Smooth muscle cell (in vitro differentiated cells): ENCODE results near the gene COL4A6. TPM values are rescaled to one million over a fixed set of nuclear protein-coding genes. Genes with fewer than 3 reads are reported as not detected.
A peak's percentile ranks its signal among the peaks of the same experiment; 100 is the strongest.

Experiments
- DNase-seq: peaks from one replicate; lab custom pipeline; 2025; ENCODE audit not compliant: unreplicated experiment; lab: John Stamatoyannopoulos, UW
- H2AFZ ChIP-seq: fragments of 200-600 bp; sonication (generic); 2 replicates; pipeline ENCODE4 v1.6.0; 2016; ENCODE audit warnings: antibody characterized with exemption, low read depth, mild to moderate bottlenecking
- H3F3A ChIP-seq: fragments of 200-600 bp; sonication (generic); 2 replicates; pipeline ENCODE4 v1.6.0; 2017; ENCODE audit warnings: antibody characterized with exemption, low read depth
- H3K27ac ChIP-seq: fragments of 200-600 bp; sonication (generic); 2 replicates; pipeline ENCODE4 v1.5.1; 2016; ENCODE audit warnings: low read depth, mild to moderate bottlenecking
- H3K27me3 ChIP-seq: fragments of 200-600 bp; sonication (generic); 2 replicates; pipeline ENCODE4 v1.6.1; 2016; ENCODE audit warnings: low read depth, mild to moderate bottlenecking
- H3K36me3 ChIP-seq: fragments of 200-600 bp; sonication (generic); 2 replicates; pipeline ENCODE4 v1.5.1; 2016; ENCODE audit warnings: low read depth
- H3K4me1 ChIP-seq: fragments of 200-600 bp; sonication (generic); 2 replicates; pipeline ENCODE4 v1.5.1; 2016; ENCODE audit warnings: low read depth
- H3K4me2 ChIP-seq: fragments of 200-600 bp; sonication (generic); 2 replicates; pipeline ENCODE4 v1.6.0; 2016; ENCODE audit warnings: mild to moderate bottlenecking
- H3K4me3 ChIP-seq: fragments of 200-600 bp; sonication (generic); 2 replicates; pipeline ENCODE4 v1.5.1; 2016; ENCODE audit warnings: mild to moderate bottlenecking
- H3K79me2 ChIP-seq: fragments of 200-600 bp; sonication (generic); 2 replicates; pipeline ENCODE4 v1.6.0; 2016; ENCODE audit warnings: low read depth, mild to moderate bottlenecking
- H3K9ac ChIP-seq: fragments of 200-600 bp; sonication (generic); 2 replicates; pipeline ENCODE4 v1.6.0; 2016; ENCODE audit warnings: low read depth
- H3K9me3 ChIP-seq: fragments of 200-600 bp; sonication (generic); replicated peaks from 2 replicates; pipeline ENCODE4 v1.5.1; 2016; ENCODE audit warnings: low read depth
- H4K20me1 ChIP-seq: fragments of 200-600 bp; sonication (generic); 2 replicates; pipeline ENCODE4 v1.6.0; 2016; ENCODE audit warnings: low read depth
- CTCF ChIP-seq: fragments of 200-600 bp; sonication (generic); IDR thresholded peaks from 2 replicates; pipeline ENCODE4 v1.5.1; 2017; ENCODE audit warnings: borderline replicate concordance, mild to moderate bottlenecking, antibody characterized with exemption; ENCODE audit not compliant: insufficient read depth, poor library complexity, severe bottlenecking
- WGBS: methylation state at CpG from one replicate; pipeline ENCODE4 v1.1.7; 2016; ENCODE audit warnings: low lambda C conversion rate; 5-methylcytosine and 5-hydroxymethylcytosine counted together
- polyA plus RNA-seq: library from polyadenylated mRNA; unstranded; fragments of >200 nt; fragmentation: Nextera tagmentation; extraction: Ambion mirVana; gene quantifications from 2 replicates; pipeline ENCODE4 v1.2.1, GENCODE V29; 2016
- total RNA-seq: library from RNA; depleted of rRNA; stranded (reverse); fragments of >200 nt; gene quantifications from 2 replicates; pipeline ENCODE4 v1.2.3, GENCODE V29; 2014

Gene COL4A6
- total and polyA plus RNA-seq, 2 experiments from 2014 or later: 10.2 to 15.1 TPM

GRCh38 chrX:108309144-108309543, 129.1 kb downstream of the COL4A6 start:
- H3K9me3 ChIP-seq: no peaks in the 10 kb centered on the region
- no peaks in the 10 kb centered on the region for H4K20me1 ChIP-seq
- DNase-seq: no peak
- no peaks in the 10 kb centered on the region for H3K79me2 ChIP-seq
- no peak overlapping the region for H3K4me3 ChIP-seq
- H3K4me1 ChIP-seq: peaks cover 13% of the 10 kb centered on the region
- no peak overlapping the region for H2AFZ ChIP-seq
- peak overlapping the region; percentile 42 for H3K4me2 ChIP-seq
- H3K36me3 ChIP-seq: no peaks in the 10 kb centered on the region
- H3K27ac ChIP-seq: peak overlapping the region; percentile 89
- H3K9ac ChIP-seq: peak overlapping the region; percentile 67
- no peak for TF ChIP-seq CTCF
- no peaks in the 10 kb centered on the region for H3K27me3 ChIP-seq
- peaks cover 2% of the 10 kb centered on the region for H3F3A ChIP-seq
- WGBS: 31% methylated on average over 4 of the region's 4 CpGs

- no peak for DNase-seq
- WGBS: 59% methylated on average over 6 of the region's 6 CpGs
- H3K36me3 ChIP-seq: no peaks in the 10 kb centered on the region
Observed at GRCh38 chrX:108307132-108308085, 130.8 kb downstream of the COL4A6 start.

GRCh38 chrX:108306086-108306485, 132.1 kb downstream of the COL4A6 start:
- Histone ChIP-seq H3K79me2 (no peaks in the 10 kb centered on the region), H3F3A (peaks cover 5% of the 10 kb centered on the region), H3K4me2 (no peak overlapping the region), H3K4me1 (peaks cover 5% of the 10 kb centered on the region), H3K4me3 (no peak overlapping the region), H3K27me3 (no peaks in the 10 kb centered on the region), H3K9ac (no peak overlapping the region), H3K27ac (peak overlapping the region; percentile 21), H3K9me3 (no peaks in the 10 kb centered on the region), H2AFZ (no peak overlapping the region), H4K20me1 (no peaks in the 10 kb centered on the region), H3K36me3 (no peaks in the 10 kb centered on the region)
- no peak for DNase-seq
- TF ChIP-seq CTCF: no peak

More at GRCh38 chrX:108307132-108308085, 130.8 kb downstream of the COL4A6 start:
- no peak for TF ChIP-seq CTCF
- H3K9me3 ChIP-seq: no peaks in the 10 kb centered on the region
- no peaks in the 10 kb centered on the region for H3K27me3 ChIP-seq
- no peaks in the 10 kb centered on the region for H4K20me1 ChIP-seq
- H3K79me2 ChIP-seq: no peaks in the 10 kb centered on the region
- peak overlapping the region; percentile 42 for H3K4me2 ChIP-seq
- H3K4me1 ChIP-seq: peaks cover 6% of the 10 kb centered on the region
- no peak overlapping the region for H3K4me3 ChIP-seq
- no peak overlapping the region for H3K9ac ChIP-seq
- H2AFZ ChIP-seq: no peak overlapping the region
- H3F3A ChIP-seq: peaks cover 5% of the 10 kb centered on the region
- peak overlapping the region; percentile 89 for H3K27ac ChIP-seq

GRCh38 chrX:108304757-108305156, 133.5 kb downstream of the COL4A6 start:
- Histone ChIP-seq H3F3A (peaks cover 5% of the 10 kb centered on the region), H4K20me1 (no peaks in the 10 kb centered on the region), H3K4me1 (peaks cover 7% of the 10 kb centered on the region), H3K27me3 (no peaks in the 10 kb centered on the region), H3K36me3 (no peaks in the 10 kb centered on the region), H3K79me2 (no peaks in the 10 kb centered on the region), H3K27ac (no peak overlapping the region), H3K9ac (no peak overlapping the region), H2AFZ (no peak overlapping the region), H3K9me3 (no peaks in the 10 kb centered on the region), H3K4me3 (no peak overlapping the region), H3K4me2 (no peak overlapping the region)
- TF ChIP-seq CTCF: no peak
- DNase-seq: no peak
- whole genome bisulfite sequencing: 61% methylated on average over 2 of the region's 2 CpGs
